DOHH2 (cell line): ENCODE measurements around the gene MAST2.

ENCODE experiments used
- H3F3A ChIP-seq: fragments of 200-600 bp; sonication (generic), shearing (Covaris generic); 2 replicates; pipeline ENCODE4 v1.6.0; 2016; ENCODE audit warnings: antibody characterized with exemption, mild to moderate bottlenecking; ENCODE audit not compliant: control insufficient read depth, insufficient read depth
- H3K27ac ChIP-seq: fragments of 200-600 bp; sonication (generic); 2 replicates; pipeline ENCODE4 v1.5.1; 2014; ENCODE audit warnings: low read depth, mild to moderate bottlenecking, low read length, moderate library complexity
- H3K27me3 ChIP-seq: fragments of 200-600 bp; sonication (generic); 2 replicates; pipeline ENCODE4 v1.6.1; 2014; ENCODE audit warnings: mild to moderate bottlenecking, low read length, mixed read lengths; ENCODE audit not compliant: control insufficient read depth
- H3K36me3 ChIP-seq: fragments of 200-600 bp; sonication (generic); 2 replicates; pipeline ENCODE4 v1.6.1; 2014; ENCODE audit warnings: mild to moderate bottlenecking, low read length, moderate library complexity, mixed read lengths; ENCODE audit not compliant: control insufficient read depth
- H3K4me1 ChIP-seq: fragments of 200-600 bp; sonication (generic); 2 replicates; pipeline ENCODE4 v1.6.1; 2014; ENCODE audit warnings: mild to moderate bottlenecking, low read length, mixed read lengths; ENCODE audit not compliant: control insufficient read depth
- H3K4me2 ChIP-seq: fragments of 200-600 bp; sonication (generic); 2 replicates; pipeline ENCODE4 v1.6.0; 2014; ENCODE audit warnings: mild to moderate bottlenecking, low read length, moderate library complexity
- H3K4me3 ChIP-seq: fragments of 200-600 bp; sonication (generic); 2 replicates; pipeline ENCODE4 v1.5.1; 2014; ENCODE audit warnings: mild to moderate bottlenecking, low read length, mixed read lengths
- H3K79me2 ChIP-seq: fragments of 200-600 bp; sonication (generic); 2 replicates; pipeline ENCODE4 v1.6.1; 2014; ENCODE audit warnings: mild to moderate bottlenecking, low read length, mixed read lengths; ENCODE audit not compliant: control insufficient read depth
- H3K9me2 ChIP-seq: fragments of 200-600 bp; sonication (generic); replicated peaks from 2 replicates; pipeline ENCODE4 v1.6.1; 2014; ENCODE audit warnings: mild to moderate bottlenecking, low read length, mixed read lengths; ENCODE audit not compliant: control insufficient read depth
- H3K9me3 ChIP-seq: fragments of 200-600 bp; sonication (generic); 2 replicates; pipeline ENCODE4 v1.6.1; 2014; ENCODE audit warnings: antibody characterized with exemption, low read length, mixed read lengths; ENCODE audit not compliant: control insufficient read depth, insufficient read depth
- H4K20me1 ChIP-seq: fragments of 200-600 bp; sonication (generic); 2 replicates; pipeline ENCODE4 v1.6.0; 2014; ENCODE audit warnings: low read depth, mild to moderate bottlenecking, antibody characterized with exemption, low read length, moderate library complexity; ENCODE audit not compliant: control insufficient read depth, insufficient read depth
- CTCF ChIP-seq: fragments of 200-600 bp; sonication (generic); IDR thresholded peaks from one replicate; pipeline ENCODE4 v1.5.1; 2014; ENCODE audit warnings: antibody characterized with exemption, mild to moderate bottlenecking, low read depth, low read length; ENCODE audit not compliant: poor library complexity, severe bottlenecking
- EZH2phosphoT487 ChIP-seq: fragments of 200-600 bp; sonication (generic); IDR thresholded peaks from 2 replicates; pipeline ENCODE4 v1.6.1; 2017; ENCODE audit warnings: borderline replicate concordance, mild to moderate bottlenecking, antibody characterized with exemption, low read length, moderate library complexity, mixed read lengths

MAST2 gene

GRCh38 chr1:45846931-45847330 lies 43.5 kb downstream of the MAST2 start:
- Histone ChIP-seq H3K27me3 (no peaks in the 10 kb centered on the region), H3K27ac (no peak overlapping the region), H3K36me3 (peaks cover 55% of the 10 kb centered on the region), H3K9me3 (peaks cover 15% of the 10 kb centered on the region; the same call in 1 of the 2 replicates), H3K79me2 (peaks cover 99% of the 10 kb centered on the region), H3K4me3 (no peak overlapping the region), H3K4me1 (peaks cover 42% of the 10 kb centered on the region), H3F3A (peaks cover 14% of the 10 kb centered on the region), H3K4me2 (no peak overlapping the region), H3K9me2 (no peaks in the 10 kb centered on the region), H4K20me1 (no peaks in the 10 kb centered on the region)
- TF ChIP-seq EZH2phosphoT487 (no peak), CTCF (no peak)

GRCh38 chr1:45848097-45848496 lies 44.7 kb downstream of the MAST2 start:
- peaks cover 51% of the 10 kb centered on the region for H3K36me3 ChIP-seq
- H3F3A ChIP-seq: peaks cover 6% of the 10 kb centered on the region
- no peaks in the 10 kb centered on the region for H4K20me1 ChIP-seq
- H3K27me3 ChIP-seq: no peaks in the 10 kb centered on the region
- TF ChIP-seq EZH2phosphoT487 (no peak), CTCF (no peak)
- H3K9me2 ChIP-seq: no peaks in the 10 kb centered on the region
- peaks cover 33% of the 10 kb centered on the region for H3K4me1 ChIP-seq
- H3K27ac ChIP-seq: no peak overlapping the region
- H3K4me3 ChIP-seq: no peak overlapping the region
- H3K79me2 ChIP-seq: peaks cover 98% of the 10 kb centered on the region
- peaks cover 15% of the 10 kb centered on the region; the same call in 1 of the 2 replicates for H3K9me3 ChIP-seq
- H3K4me2 ChIP-seq: no peak overlapping the region

- Histone ChIP-seq H3K36me3 (peaks cover 49% of the 10 kb centered on the region), H3K4me2 (no peak overlapping the region), H3K4me1 (peaks cover 27% of the 10 kb centered on the region), H3K9me3 (peaks cover 15% of the 10 kb centered on the region; the same call in 1 of the 2 replicates), H3K27me3 (no peaks in the 10 kb centered on the region), H3K4me3 (no peak overlapping the region), H4K20me1 (no peaks in the 10 kb centered on the region), H3K27ac (no peak overlapping the region), H3K79me2 (peaks cover 98% of the 10 kb centered on the region), H3F3A (peaks cover 3% of the 10 kb centered on the region; the same call in 1 of the 2 replicates), H3K9me2 (no peaks in the 10 kb centered on the region)
- no peak for TF ChIP-seq CTCF
- TF ChIP-seq EZH2phosphoT487: no peak
These were observed 45.3 kb downstream of the MAST2 start for GRCh38 chr1:45848714-45849113.

- H4K20me1 ChIP-seq: no peaks in the 10 kb centered on the region
- no peak overlapping the region for H3K4me3 ChIP-seq
- H3K9me3 ChIP-seq: peaks cover 15% of the 10 kb centered on the region; the same call in 1 of the 2 replicates
- no peak overlapping the region for H3K4me2 ChIP-seq
- no peak overlapping the region for H3K27ac ChIP-seq
- TF ChIP-seq EZH2phosphoT487: no peak
- no peak for TF ChIP-seq CTCF
- H3F3A ChIP-seq: peaks cover 5% of the 10 kb centered on the region; the same call in 1 of the 2 replicates
- H3K4me1 ChIP-seq: peaks cover 24% of the 10 kb centered on the region
- no peaks in the 10 kb centered on the region for H3K27me3 ChIP-seq
- peaks cover 54% of the 10 kb centered on the region for H3K36me3 ChIP-seq
- no peaks in the 10 kb centered on the region for H3K9me2 ChIP-seq
- H3K79me2 ChIP-seq: peaks cover 98% of the 10 kb centered on the region
These were observed 46.6 kb downstream of the MAST2 start for GRCh38 chr1:45850017-45850416.
